ENCODE measurements around the gene TSHZ1. TPM values are rescaled to one million over a fixed set of nuclear protein-coding genes. Genes with fewer than 3 reads are reported as not detected.
"Not testable (repeated sequence)": the region's sequence is repeated elsewhere in the genome, so short reads cannot be mapped to it uniquely, and the experiment has no call there.

The TSHZ1 gene
- total RNA-seq, 2 donors from 2014 or later = 1.1 to 1.7 TPM

GRCh38 chr18:75183973-75184493, 26.6 kb upstream of the TSHZ1 start:
- no peaks in the 10 kb centered on the region for H3K36me3 ChIP-seq (ENCODE audit: control insufficient read depth, insufficient read depth, low read length)
- H3K27ac ChIP-seq (ENCODE audit: low read depth, low read length) = no peak overlapping the region
- TF ChIP-seq CTCF (conservative IDR thresholded peaks at IDR 0.05) = no peak
- Mint-ChIP-seq H3K4me1 (peaks cover 3% of the 10 kb centered on the region), H3K27ac (no peak overlapping the region), H3K36me3 (ENCODE audit: low read depth) (no peaks in the 10 kb centered on the region), H3K4me3 (no peak overlapping the region), H3K9me3 (peaks cover 3% of the 10 kb centered on the region), H3K27me3 (ENCODE audit: insufficient read depth) (no peaks in the 10 kb centered on the region)
- WGBS, 2 experiments (ENCODE audit: insufficient coverage in 1 of 2, insufficient read length in 1 of 2) = 93 to 95% methylated on average over 11 of the region's 14 CpGs
- no peak overlapping the region for H3K9ac ChIP-seq (ENCODE audit: extremely low read depth, low read length, poor library complexity, severe bottlenecking)
- peak; percentile 17 for DNase-seq
- no peak overlapping the region for H3K4me3 ChIP-seq (ENCODE audit: low read length)
- no peaks in the 10 kb centered on the region for H3K9me3 ChIP-seq (ENCODE audit: control insufficient read depth, low read length)
- H3K4me1 ChIP-seq (ENCODE audit: control insufficient read depth, insufficient read depth, low read length) = no peaks in the 10 kb centered on the region
- no peaks in the 10 kb centered on the region for H3K27me3 ChIP-seq (ENCODE audit: control insufficient read depth, insufficient read depth, low read length, poor library complexity, severe bottlenecking)

- H3K4me3 Mint-ChIP-seq = no peak overlapping the region
- H3K4me1 ChIP-seq (ENCODE audit: control insufficient read depth, insufficient read depth, low read length) = no peaks in the 10 kb centered on the region
- no peak overlapping the region for H3K4me3 ChIP-seq (ENCODE audit: low read length)
- no peak overlapping the region for H3K9ac ChIP-seq (ENCODE audit: extremely low read depth, low read length, poor library complexity, severe bottlenecking)
- no peaks in the 10 kb centered on the region for H3K27me3 Mint-ChIP-seq (ENCODE audit: insufficient read depth)
- H3K36me3 ChIP-seq (ENCODE audit: control insufficient read depth, insufficient read depth, low read length) = no peaks in the 10 kb centered on the region
- no peak overlapping the region for H3K27ac Mint-ChIP-seq
- peaks cover 3% of the 10 kb centered on the region for H3K4me1 Mint-ChIP-seq
- peaks cover 3% of the 10 kb centered on the region for H3K9me3 Mint-ChIP-seq
- TF ChIP-seq CTCF (conservative IDR thresholded peaks at IDR 0.05) = no peak
- no peaks in the 10 kb centered on the region for H3K9me3 ChIP-seq (ENCODE audit: control insufficient read depth, low read length)
- 83 to 85% methylated on average over 3 of the region's 3 CpGs for WGBS, 2 experiments (ENCODE audit: insufficient coverage in 1 of 2, insufficient read length in 1 of 2)
- H3K36me3 Mint-ChIP-seq (ENCODE audit: low read depth) = no peaks in the 10 kb centered on the region
- H3K27ac ChIP-seq (ENCODE audit: low read depth, low read length) = no peak overlapping the region
- H3K27me3 ChIP-seq (ENCODE audit: control insufficient read depth, insufficient read depth, low read length, poor library complexity, severe bottlenecking) = no peaks in the 10 kb centered on the region
- peak; percentile 20 for DNase-seq
Measured at GRCh38 chr18:75185460-75185859, 25.1 kb upstream of the TSHZ1 start.

GRCh38 chr18:75187702-75188101, 22.9 kb upstream of the TSHZ1 start:
- H3K4me3 ChIP-seq (ENCODE audit: low read length); H3K9ac ChIP-seq (ENCODE audit: extremely low read depth, low read length, poor library complexity, severe bottlenecking); H3K4me1 ChIP-seq (ENCODE audit: control insufficient read depth, insufficient read depth, low read length); H3K9me3 ChIP-seq (ENCODE audit: control insufficient read depth, low read length); H3K27ac ChIP-seq (ENCODE audit: low read depth, low read length); H3K27ac Mint-ChIP-seq; H3K4me3 Mint-ChIP-seq; H3K27me3 ChIP-seq (ENCODE audit: control insufficient read depth, insufficient read depth, low read length, poor library complexity, severe bottlenecking); H3K27me3 Mint-ChIP-seq (ENCODE audit: insufficient read depth); H3K4me1 Mint-ChIP-seq; H3K36me3 Mint-ChIP-seq (ENCODE audit: low read depth); H3K36me3 ChIP-seq (ENCODE audit: control insufficient read depth, insufficient read depth, low read length); H3K9me3 Mint-ChIP-seq: not testable (repeated sequence)
- DNase-seq = peak; percentile 2
- WGBS, 2 experiments (ENCODE audit: insufficient coverage in 1 of 2, insufficient read length in 1 of 2) = 86 to 89% methylated on average over 4 of the region's 4 CpGs

- Histone ChIP-seq H3K9me3 (ENCODE audit: control insufficient read depth, low read length) (no peaks in the 10 kb centered on the region), H3K4me3 (ENCODE audit: low read length) (no peak overlapping the region), H3K36me3 (ENCODE audit: control insufficient read depth, insufficient read depth, low read length) (no peaks in the 10 kb centered on the region), H3K27me3 (ENCODE audit: control insufficient read depth, insufficient read depth, low read length, poor library complexity, severe bottlenecking) (no peaks in the 10 kb centered on the region), H3K4me1 (ENCODE audit: control insufficient read depth, insufficient read depth, low read length) (no peaks in the 10 kb centered on the region), H3K9ac (ENCODE audit: extremely low read depth, low read length, poor library complexity, severe bottlenecking) (no peak overlapping the region), H3K27ac (ENCODE audit: low read depth, low read length) (no peak overlapping the region)
- WGBS, 2 experiments (ENCODE audit: insufficient coverage in 1 of 2, insufficient read length in 1 of 2) = 89 to 100% methylated on average over 3 to 6 of the region's 6 CpGs
- H3K36me3 Mint-ChIP-seq (ENCODE audit: low read depth) = no peaks in the 10 kb centered on the region
- no peak overlapping the region for H3K4me3 Mint-ChIP-seq
- TF ChIP-seq CTCF (conservative IDR thresholded peaks at IDR 0.05) = no peak
- H3K9me3 Mint-ChIP-seq = no peaks in the 10 kb centered on the region
- no peak for DNase-seq
- no peaks in the 10 kb centered on the region for H3K27me3 Mint-ChIP-seq (ENCODE audit: insufficient read depth)
- peaks cover 3% of the 10 kb centered on the region for H3K4me1 Mint-ChIP-seq
- no peak overlapping the region for H3K27ac Mint-ChIP-seq
Measured at GRCh38 chr18:75189696-75190095, 20.9 kb upstream of the TSHZ1 start.
